Activated CD4-positive, alpha-beta T cell treated with anti-CD3 and anti-CD28 coated beads, Interleukin-2, Interleukin-6, amounts not matched to agents 100 ng/mL and 50 ng/mL, durations not matched to agents 16 hours and 8 hours (primary cell): ENCODE data around the gene MARK4.
"Not testable (repeated sequence)": the region's sequence is repeated elsewhere in the genome, so short reads cannot be mapped to it uniquely, and the experiment has no call there.

Experiments used
- DNase-seq: peaks from one replicate; pipeline ENCODE4 v3.0.0-alpha.2; 2020

Gene MARK4

DNA sequence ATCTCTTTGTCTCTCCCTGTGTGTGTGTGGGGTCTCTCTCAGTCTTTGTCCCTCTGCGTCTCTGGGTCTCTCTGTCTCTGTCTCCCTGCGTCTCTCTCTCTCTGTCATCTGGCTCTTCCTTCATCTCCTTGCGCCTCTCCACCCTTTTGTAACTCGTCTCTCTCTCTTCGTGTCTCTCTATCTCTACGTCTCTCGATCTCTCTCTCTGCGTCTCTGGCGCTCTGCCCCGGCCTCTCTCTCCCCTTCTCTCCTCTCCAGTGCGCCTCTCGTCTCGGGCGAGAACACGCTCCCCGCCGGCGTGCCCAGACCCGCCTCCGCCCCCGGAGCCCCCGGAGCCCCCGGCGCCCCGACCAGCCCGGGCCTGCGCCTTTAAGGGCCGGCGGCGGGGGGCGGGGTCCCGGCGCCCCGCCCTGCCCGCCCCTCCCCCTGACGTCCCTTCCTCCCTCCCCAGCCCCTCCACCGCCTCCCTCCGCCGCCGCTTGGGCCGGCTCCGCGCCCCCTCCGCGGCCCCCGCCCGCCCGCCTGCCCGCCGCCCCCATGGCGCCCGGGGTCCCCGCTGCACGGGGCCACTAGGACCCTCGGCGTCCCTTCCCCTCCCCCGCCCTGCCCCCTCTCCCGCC is at the start of gene MARK4:
TSS of gene MARK4 (plus strand) at position 440 of the 620 bp plus-strand sequence. CDS start 318 bp downstream, outside the sequence.
- peak; percentile 60 for DNase-seq

DNA sequence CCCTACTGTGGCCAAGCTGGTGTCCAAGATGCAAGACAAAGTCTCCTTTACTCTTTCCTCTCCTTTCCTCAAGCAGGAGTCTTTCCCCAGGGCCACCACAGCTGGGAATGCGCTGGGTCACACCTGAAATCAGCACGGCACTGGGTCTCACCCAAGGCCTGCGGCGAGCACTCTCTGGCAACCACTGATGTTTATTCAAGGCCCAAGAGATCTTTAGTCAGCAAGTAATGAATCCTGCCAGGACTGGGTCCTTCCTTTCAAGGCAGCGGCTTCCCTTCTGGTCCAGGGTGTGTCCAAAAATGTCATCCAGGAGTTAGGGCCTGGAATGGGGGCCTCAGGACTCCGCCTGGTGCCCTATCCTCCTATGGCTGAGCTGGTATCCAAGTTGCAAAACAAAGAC is 48.4 kb upstream of the MARK4 start:
- no peak for DNase-seq

DNA sequence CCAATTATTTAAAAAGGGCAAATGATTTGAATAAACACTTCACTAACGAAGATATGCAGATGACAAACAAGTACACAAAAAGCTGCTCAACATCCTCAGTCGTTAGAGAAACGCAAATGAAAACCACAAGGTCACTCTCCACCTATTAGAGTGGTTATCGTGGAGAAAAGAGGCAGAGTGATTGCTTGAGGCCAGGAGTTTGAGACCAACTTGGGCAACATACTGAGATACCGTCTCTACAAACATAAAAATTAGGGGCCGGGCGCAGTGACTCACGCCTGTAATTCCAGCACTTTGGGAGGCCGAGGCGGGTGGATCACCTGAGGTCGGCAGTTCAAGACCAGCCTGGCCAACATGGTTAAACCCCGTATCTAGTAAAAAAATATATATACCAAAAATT is 45.3 kb upstream of the MARK4 start:
- DNase-seq = no peak

DNA sequence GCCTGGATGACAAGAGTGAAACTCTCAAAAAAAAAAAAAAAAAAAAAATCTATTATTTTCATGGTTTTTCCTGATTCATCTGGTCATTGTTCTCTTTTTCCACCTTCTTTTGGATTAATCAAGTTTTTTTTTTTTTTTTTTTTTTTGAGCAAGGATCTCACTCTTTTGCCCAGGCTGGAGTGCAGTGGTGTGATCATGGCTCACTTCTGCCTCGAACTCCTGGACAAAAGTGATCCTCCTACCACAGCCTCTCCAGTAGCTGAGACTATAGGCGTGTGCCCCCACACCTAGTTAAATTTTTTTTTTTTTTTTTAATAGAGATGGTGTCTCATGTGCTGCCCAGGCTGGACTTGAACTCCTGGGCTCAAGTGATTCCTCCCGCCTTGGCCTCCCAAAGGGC is 44.7 kb upstream of the MARK4 start:
- DNase-seq = no peak

DNA sequence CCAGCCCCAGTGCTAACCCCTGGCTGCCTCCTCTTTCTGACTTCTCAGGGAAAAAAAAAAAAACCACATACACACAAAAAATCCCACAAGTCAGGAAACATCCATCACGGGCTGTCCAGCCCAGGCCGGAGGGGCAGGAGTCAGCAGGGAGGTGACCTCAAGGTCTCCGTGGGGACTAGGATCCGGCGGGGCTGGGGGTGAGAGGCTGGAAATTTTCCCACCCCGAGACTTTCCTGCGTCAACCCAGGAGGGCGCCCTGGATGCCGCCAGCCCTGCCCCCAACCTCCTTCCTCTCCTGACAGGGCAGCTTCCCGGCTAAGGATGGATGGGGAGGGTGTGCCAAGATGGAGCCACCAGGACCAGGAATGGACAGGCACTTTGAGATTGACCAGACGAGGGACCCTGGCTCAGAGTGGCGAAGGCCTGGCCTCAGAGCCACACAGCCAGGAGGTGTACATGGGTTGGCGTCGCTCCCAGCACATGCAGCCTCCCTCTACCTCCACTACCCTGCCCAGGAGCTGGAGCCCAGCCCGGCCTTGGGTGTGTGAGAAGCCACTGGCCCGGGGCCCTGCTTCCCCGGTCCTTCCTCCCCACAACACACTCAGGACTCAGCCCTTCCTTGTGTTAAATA is 39.2 kb upstream of the MARK4 start:
- no peak for DNase-seq

DNA sequence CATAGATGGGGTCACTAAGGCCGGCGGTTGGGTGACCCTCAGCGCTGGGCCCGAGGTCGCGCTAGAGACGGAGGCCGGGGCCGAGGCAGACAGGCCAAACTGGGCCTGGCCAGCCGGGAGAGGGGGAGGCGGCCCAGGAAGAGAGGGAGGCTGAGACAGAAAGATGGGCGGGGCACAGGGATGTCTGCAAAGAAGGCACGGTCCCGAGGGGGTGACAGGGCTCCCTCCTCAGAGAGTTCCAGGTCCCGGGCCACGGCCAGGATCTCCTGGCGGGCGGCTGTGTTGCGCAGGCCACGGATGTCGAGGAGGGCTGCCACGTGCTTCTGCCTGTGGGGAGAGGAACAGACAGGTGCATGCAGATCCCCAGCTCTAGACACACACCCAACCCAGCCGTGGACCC is 38.0 kb upstream of the MARK4 start:
- no peak for DNase-seq

DNA sequence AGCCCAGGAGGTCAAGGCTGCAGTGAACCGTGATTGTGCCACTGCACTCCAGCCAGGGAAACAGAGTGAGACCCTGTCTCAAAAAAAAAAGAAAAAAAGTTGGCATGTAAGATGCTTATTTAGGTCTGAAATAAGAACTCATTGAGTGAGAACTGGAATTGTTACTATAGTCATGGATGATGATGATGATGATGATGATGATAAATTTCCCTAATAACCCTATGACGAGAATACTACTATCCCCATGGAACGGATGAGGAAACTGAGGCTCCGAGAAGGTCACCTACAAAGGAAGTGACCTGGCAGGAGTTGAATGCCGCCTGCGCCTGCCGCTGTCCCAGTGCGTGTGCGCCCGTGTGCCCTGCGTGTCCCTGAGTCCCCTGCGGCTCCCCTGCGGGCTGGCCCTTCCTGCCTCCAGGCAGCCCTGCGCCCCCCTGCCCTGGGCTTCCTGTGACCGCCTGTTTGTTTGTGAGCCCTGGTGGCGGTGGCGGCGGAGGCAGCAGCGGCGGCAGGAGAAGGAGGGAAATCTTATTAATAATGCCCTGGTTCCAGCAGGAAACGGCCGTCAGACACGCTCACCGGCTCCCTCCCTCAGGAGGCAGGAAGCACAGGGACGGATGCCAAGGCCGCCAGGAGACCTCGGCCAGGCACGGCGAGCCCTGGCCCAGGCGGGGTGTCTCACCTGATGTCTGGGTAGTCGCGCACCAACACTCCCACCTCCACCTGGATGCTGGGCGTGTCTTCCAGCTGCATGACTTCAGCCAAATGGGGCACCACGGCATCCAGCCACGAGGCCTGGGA is 35.5 kb upstream of the MARK4 start:
- no peak for DNase-seq

DNA sequence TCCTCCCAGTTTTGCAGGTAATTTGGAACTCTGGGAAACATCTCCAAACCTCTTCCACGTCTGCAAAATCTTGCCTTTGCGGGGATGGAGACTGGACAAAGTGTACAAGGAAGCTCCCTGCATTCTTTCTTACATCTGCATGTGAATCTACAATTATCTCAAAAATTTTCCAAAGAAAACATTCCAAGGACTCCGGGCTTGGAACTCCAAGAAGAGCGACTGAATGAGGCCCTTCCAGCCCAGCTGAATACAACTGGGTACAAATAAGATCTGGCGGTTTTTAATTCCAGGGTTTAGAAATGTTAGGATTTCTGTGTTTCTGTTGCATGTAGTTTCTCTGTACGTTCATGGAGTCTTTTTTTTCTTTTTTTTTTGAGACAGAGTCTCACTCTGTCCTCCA is 34.4 kb upstream of the MARK4 start:
- no peak for DNase-seq

DNA sequence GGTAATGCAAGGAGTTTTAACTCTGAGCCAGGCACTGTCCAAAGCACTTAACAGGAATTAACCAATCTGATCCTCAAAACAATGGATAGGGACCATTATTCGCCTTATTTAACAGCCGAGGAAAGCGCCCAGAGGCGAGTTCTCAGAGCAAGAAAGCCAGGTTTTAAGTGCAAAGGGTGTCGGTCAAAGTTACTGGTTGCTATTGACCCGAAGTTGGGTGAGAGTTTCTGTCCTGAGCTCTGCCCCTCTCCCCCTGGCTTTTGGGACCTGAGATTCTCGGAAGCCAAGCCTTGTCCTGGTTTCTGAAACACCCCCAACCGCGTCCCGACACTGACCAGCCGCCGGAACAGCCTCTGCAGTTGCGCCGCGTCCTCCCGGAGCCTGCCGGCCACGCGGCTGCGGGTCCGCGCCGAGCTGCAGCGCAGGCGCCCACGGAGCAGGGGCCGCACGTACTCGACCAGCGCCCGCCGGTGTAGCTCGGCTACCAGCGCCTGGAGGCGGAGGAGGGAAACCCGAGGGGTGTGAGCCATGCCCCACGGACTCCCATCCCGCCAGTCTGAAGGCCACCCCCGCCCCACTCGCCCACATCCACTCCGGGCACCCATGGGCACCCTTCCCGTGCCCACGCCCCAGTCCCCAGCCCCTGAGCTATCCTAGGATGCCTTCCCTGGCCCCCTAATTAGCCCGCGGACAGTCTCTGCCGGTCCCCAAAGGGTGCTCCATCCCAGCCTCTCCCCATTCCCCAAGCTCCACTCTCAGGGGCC is 33.7 kb upstream of the MARK4 start:
- DNase-seq = no peak

DNA sequence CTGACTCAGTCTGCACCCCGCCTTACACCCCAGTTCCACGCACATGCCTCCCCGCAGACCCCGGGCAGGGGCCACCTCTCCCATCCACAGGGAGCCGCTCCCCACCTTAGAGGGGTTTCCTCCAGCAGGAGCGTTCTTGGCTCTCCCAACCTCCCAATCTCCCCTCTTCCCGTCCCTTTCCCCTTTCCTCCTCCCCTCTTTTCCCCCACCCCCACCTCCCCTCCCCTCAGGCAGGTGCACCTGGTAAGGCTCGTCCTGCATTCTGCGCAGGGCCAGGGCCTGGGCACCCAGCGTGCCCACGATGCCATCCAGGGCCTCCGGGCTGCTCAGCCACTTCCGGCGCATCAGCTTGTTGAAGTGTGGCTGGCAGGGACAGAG is 33.1 kb upstream of the MARK4 start:
- no peak for DNase-seq

DNA sequence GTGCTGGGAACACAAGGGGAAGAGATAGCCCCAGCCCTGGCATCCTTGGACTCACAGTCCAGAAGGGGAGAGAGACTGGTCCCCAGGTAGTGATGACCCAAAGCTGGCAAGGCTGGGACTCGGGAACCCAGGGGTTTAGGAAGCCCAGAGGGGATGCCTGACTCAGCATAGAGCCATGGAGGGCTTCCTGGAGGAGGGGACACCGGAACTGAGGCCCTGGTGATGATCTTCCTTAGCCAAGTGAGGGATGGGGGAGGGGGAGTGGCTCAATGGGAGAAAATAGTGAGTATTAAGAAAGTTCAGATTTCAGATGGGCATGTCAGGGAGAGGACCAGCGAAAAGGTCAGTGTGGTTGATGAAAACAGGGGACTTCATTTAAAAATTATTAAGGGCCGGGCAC is 32.6 kb upstream of the MARK4 start:
- no peak for DNase-seq

DNA sequence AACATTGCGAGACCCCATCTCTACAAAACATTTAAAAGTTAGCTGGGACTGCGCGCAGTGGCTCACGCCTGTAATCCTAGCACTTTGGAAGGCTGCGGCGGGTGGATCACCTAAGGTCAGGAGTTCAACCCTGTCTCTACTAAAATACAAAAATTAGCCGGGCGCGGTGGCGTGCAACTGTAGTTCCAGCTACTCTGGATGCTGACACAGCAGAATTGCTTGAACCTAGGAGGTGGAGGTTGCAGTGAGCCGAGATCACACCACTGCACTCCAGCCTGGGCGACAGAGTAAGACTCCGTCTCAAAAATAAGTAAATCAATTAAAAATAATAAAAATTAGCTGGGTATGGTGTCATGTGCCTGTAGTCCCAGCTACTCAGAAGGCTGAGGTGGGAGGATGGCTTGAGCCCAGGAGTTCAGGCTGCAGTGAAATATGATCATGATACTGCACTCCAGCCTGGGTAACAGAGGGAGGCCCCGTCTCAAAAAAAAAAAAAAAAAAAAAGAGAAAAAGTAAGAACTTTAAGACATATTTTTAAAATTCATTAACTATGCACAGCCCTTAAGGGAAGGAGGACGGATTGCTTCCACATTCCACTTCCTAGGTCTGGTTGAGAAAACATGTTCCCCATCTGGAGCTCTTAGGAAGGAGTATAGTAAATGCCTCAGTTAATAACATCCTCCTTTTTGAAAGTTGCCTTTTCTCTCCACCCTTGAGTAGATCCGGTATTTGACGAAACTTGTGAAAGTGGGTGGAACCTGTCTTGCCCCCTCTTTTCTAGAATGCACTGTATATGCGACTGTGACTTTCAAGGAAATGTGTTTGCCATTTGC is 31.9 kb upstream of the MARK4 start:
- no peak for DNase-seq

DNA sequence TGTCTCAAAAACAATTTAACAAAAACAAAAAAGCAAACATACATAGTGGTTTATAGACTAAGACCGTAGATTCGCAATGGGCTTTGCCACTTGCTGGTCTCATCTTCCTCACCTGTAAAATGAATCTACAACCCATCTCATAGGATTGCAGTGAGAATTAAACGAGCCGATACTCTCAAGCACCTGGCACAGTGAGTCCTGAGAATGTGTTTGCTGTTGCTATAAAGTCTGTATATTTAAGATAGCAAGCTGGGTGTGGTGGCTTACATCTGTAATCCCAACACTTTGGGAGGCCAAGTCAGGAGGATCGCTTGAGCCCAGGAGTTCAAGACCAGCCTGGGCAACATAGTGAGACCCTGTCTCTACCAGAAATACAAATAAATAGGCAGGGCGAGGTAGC is 28.3 kb upstream of the MARK4 start:
- no peak for DNase-seq

DNA sequence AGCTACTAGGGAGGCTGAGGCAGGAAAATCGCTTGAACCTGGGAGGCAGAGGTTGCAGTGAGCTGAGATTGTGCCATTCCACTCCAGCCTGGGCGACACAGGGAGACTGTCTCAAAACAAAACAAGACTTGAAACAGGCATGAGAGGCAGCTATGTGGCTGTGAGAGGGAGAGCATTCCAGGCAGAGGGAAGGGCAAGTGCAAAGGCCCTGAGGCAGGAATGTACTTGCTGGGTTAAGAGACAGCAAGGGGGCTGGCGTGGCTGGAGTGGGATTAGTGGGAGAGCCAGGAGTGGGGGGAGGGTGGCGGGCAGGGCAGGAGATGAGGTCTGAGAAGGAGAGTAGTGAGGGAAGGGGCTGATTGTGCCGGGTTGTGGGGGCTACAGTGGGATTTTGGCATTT is 27.2 kb upstream of the MARK4 start:
- DNase-seq = no peak

DNA sequence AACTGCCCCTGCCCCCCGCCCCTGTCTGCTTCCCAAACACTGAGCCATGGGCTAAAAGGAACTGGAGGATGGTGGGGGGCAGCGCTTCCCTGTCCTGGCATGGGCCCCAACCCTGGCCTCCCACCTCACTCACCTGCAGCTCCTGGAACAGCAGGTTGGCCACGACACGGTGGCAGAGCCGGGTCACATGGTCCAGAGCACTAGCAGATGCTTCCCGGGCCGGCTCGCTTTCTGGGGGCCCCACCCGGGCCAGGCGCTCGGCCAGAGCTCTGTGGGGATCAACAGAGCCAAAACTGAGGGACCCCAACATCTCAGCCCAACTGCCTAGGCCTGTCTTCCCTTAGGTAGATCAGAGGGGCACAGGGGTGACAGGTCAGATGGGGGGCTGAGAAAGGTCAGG is 26.4 kb upstream of the MARK4 start:
- no peak for DNase-seq

DNA sequence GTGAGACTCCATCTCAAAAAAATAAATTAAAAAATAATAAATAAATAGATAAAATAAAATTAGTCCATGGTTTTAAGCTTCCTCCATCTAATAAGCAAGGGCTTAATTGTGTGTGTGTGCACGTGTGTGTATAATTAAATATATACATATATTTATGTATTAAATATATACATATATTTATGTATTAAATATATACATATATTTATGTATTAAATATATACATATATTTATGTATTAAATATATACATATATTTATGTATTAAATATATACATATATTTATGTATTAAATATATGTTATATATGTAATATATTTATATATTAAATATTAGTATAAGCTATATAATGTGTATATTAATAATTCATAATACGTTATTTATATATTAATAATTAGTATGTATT is 22.0 kb upstream of the MARK4 start:
- not testable (repeated sequence) for DNase-seq

DNA sequence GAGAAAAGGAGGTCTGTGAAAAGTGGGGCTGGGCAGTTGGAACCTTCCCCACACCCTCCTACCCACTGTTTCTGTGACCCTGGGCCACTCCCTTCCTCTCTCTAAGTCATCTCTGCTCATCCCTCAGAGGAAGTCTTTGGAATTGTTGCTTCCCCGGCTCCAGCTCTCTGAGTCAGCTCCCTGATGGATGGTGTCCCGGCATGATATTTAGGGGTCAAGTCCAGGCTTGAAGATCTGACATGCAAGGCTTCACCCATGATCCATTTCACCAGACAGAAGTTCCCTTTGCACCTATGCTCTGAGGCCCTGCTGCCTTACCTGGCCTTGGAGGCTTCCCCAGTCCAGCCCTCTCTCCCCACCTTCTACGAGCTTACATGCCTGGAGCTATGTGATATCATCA is 19.2 kb upstream of the MARK4 start:
- DNase-seq = no peak

DNA sequence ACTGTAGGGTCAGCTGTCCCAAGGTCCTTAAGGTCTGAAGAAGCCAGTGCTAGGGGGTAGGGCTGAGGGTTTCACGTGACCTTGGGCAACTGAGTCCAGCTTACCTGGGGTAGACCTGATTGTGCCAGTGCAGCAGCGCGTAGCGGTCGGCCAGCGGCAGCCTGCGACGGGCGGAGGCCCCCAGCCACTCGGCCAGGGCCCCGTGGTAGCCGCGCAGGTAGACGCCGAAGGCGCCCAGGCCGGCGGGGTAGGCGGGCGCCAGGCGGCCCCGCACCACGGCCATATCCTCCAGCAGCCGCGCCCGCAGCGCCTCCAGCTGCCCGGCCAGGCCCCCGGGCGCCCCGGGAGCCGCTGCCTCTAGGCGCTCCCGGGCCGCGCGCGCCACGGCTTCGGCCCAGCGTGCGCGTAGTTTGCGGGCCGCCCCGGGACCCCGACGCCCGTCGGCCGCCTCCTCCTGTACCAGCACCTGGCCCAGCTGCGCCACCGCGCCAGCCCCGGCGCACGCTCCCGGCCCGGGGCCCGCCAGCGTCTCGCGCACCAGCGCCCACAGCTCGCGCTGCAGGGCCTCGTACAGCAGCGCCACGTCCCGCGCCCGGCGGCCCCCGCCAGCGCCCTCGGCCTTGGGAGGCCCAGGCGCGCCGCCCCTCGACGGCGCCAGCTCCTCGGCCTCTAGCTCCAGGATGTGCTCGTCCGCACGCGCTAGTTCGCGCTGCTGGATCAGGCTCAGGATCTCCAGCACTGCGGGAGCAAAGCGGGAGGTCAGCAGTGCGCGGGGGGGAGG is 16.8 kb upstream of the MARK4 start:
- no peak for DNase-seq

DNA sequence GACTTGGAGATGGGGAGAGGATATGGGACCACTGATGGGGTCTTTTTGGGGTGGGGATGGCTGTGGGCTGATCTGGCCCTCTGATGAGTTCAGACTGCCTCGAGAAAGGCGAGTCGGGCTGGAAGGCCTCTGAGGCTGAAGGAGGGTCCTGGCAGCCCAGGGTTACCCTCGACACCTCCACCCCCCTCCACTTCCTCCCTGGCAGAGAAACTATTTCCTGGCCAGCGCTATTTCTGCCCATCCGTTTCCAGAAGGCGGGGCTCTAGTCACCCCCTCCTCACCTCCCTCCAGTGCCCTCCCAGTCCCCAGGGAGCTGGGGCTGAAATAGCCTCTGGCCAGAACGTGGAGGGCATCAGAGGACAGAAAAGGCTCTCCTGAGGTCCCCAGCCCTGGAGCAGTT is 15.6 kb upstream of the MARK4 start:
- DNase-seq = no peak

DNA sequence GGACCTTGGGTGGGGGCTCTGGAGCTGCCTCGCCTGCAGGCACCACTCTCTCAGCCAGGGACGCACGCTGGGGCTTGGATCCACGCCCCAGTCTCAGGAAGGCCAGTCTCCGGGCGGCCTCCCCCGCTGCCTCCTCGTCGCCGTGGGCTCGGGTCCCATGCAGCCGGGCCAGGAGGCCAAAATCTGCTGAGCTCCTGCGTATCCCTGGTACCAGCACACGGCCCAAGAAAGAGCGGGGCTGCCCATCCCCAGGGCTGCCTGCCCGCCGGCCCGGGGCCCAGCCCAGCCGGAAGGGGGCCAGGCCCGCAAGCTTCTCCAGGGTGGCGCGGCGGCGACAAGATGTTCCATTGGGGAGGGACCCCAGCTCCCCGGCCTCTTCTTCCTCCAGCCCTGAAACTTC is 12.5 kb upstream of the MARK4 start:
- no peak for DNase-seq

DNA sequence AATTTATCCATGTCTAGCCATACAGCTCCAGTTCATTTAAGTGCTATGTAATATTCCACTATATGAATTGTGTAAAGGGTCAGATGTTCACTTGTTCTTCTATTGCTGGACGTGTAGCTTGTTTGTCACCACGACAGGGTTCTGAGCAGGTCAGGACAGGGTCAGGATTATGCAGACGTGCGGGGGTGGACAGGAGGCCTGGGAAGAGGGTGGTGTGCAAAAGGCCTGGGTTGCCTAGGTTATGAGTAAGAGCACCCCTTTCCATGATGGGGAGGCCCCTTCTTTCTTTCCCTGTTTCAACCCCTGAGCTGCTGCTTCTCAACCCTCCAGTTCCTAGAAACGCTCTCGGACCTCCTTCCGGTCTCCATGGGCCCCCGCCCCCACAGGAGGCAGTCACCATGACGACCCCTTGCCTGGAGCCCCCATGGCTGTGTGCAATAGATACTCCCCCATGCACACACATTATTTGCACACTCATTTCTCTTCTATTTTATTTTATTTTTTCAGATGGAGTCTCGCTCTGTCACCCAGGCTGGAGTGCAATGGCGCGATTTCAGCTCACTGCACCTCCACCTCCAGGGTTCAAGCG is 7.8 kb upstream of the MARK4 start:
- no peak for DNase-seq
